Measurements from ENCODE around the gene CDC34. TPM values are rescaled to one million over a fixed set of nuclear protein-coding genes. Genes with fewer than 3 reads are reported as not detected.

Gene CDC34
- total and polyA plus RNA-seq, 9 of the 15 experiments (the other 6 are each of a cell fraction or from before 2014, with no cell fraction given), result 0.80 to 203 (median 65.5) TPM

DNA sequence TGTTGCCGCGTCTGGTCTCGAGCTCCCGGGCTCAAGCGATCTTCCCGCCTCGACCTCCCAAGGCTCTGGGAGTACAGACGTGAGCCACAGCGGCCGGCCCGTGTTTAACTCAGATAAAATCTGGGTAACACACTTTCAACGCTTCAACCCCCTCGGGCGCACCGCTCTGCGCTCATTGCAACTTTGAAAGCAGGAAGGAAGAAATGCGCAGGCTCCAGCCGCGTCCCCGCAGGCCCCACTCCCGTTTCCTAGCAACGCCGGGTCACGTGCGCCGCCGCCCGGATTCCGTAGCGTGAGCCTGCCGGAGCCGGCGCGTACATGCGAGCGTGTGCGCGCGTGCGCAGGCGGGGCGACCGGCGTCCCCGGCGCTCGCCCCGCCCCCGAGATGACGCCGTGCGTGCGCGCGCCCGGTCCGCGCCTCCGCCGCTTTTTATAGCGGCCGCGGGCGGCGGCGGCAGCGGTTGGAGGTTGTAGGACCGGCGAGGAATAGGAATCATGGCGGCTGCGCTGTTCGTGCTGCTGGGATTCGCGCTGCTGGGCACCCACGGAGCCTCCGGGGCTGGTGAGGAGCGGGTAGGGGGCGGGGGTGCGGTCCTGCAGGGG is 40.7 kb downstream of the CDC34 start, which contains the start of gene BSG (continued):
- TF ChIP-seq, protein P1, sequence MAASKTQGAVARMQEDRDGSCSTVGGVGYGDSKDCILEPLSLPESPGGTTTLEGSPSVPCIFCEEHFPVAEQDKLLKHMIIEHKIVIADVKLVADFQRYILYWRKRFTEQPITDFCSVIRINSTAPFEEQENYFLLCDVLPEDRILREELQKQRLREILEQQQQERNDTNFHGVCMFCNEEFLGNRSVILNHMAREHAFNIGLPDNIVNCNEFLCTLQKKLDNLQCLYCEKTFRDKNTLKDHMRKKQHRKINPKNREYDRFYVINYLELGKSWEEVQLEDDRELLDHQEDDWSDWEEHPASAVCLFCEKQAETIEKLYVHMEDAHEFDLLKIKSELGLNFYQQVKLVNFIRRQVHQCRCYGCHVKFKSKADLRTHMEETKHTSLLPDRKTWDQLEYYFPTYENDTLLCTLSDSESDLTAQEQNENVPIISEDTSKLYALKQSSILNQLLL (CRISPR knock-in tag; IDR thresholded peaks at IDR 0.05; ENCODE audit: borderline replicate concordance), result no peak
- TF ChIP-seq, protein P2, sequence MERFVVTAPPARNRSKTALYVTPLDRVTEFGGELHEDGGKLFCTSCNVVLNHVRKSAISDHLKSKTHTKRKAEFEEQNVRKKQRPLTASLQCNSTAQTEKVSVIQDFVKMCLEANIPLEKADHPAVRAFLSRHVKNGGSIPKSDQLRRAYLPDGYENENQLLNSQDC (CRISPR knock-in tag; IDR thresholded peaks at IDR 0.05), result peak; percentile 90
- TF ChIP-seq, protein P3, sequence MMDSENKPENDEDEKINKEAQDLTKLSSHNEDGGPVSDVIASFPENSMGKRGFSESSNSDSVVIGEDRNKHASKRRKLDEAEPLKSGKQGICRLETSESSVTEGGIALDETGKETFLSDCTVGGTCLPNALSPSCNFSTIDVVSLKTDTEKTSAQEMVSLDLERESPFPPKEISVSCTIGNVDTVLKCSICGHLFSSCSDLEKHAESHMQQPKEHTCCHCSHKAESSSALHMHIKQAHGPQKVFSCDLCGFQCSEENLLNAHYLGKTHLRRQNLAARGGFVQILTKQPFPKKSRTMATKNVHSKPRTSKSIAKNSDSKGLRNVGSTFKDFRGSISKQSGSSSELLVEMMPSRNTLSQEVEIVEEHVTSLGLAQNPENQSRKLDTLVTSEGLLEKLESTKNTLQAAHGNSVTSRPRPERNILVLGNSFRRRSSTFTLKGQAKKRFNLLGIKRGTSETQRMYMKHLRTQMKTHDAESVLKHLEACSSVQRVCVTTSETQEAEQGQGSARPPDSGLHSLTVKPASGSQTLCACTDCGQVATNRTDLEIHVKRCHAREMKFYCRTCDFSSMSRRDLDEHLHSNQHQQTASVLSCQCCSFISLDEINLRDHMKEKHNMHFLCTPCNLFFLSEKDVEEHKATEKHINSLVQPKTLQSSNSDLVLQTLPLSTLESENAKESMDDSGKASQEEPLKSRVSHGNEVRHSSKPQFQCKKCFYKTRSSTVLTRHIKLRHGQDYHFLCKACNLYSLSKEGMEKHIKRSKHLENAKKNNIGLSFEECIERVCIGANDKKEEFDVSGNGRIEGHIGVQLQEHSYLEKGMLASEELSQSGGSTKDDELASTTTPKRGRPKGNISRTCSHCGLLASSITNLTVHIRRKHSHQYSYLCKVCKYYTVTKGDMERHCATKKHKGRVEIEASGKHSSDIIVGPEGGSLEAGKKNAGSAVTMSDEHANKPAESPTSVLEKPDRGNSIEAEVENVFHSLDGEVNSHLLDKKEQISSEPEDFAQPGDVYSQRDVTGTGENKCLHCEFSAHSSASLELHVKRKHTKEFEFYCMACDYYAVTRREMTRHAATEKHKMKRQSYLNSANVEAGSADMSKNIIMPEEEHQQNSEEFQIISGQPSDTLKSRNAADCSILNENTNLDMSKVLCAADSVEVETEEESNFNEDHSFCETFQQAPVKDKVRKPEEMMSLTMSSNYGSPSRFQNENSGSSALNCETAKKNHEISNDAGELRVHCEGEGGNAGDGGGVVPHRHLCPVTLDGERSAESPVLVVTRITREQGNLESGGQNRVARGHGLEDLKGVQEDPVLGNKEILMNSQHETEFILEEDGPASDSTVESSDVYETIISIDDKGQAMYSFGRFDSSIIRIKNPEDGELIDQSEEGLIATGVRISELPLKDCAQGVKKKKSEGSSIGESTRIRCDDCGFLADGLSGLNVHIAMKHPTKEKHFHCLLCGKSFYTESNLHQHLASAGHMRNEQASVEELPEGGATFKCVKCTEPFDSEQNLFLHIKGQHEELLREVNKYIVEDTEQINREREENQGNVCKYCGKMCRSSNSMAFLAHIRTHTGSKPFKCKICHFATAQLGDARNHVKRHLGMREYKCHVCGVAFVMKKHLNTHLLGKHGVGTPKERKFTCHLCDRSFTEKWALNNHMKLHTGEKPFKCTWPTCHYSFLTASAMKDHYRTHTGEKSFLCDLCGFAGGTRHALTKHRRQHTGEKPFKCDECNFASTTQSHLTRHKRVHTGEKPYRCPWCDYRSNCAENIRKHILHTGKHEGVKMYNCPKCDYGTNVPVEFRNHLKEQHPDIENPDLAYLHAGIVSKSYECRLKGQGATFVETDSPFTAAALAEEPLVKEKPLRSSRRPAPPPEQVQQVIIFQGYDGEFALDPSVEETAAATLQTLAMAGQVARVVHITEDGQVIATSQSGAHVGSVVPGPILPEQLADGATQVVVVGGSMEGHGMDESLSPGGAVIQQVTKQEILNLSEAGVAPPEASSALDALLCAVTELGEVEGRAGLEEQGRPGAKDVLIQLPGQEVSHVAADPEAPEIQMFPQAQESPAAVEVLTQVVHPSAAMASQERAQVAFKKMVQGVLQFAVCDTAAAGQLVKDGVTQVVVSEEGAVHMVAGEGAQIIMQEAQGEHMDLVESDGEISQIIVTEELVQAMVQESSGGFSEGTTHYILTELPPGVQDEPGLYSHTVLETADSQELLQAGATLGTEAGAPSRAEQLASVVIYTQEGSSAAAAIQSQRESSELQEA (IDR thresholded peaks at IDR 0.05; ENCODE audit: low read depth), result peak; percentile 79
- TF ChIP-seq MXI1 (IDR thresholded peaks at IDR 0.05; ENCODE audit: low read depth, low read length), result peak; percentile 81
- TF ChIP-seq TBL1XR1 (IDR thresholded peaks at IDR 0.05; ENCODE audit: low read length in 2 of 2), result peak in 1 of 2 experiments; percentile 63; a peak in 2 of 4 replicates
- TF ChIP-seq, protein P4, sequence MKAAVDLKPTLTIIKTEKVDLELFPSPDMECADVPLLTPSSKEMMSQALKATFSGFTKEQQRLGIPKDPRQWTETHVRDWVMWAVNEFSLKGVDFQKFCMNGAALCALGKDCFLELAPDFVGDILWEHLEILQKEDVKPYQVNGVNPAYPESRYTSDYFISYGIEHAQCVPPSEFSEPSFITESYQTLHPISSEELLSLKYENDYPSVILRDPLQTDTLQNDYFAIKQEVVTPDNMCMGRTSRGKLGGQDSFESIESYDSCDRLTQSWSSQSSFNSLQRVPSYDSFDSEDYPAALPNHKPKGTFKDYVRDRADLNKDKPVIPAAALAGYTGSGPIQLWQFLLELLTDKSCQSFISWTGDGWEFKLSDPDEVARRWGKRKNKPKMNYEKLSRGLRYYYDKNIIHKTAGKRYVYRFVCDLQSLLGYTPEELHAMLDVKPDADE (conservative IDR thresholded peaks at IDR 0.05; ENCODE audit: control insufficient read depth, low read depth, low read length), result peak; percentile 34; the same call in 1 of the 2 replicates
- TF ChIP-seq LEF1 (IDR thresholded peaks at IDR 0.05), result peak; percentile 64
- TF ChIP-seq CXXC5 (CRISPR knock-in tag; IDR thresholded peaks at IDR 0.05), result peak; percentile 98
- peak; percentile 34 for TF ChIP-seq POU5F1 (IDR thresholded peaks at IDR 0.05; ENCODE audit: borderline replicate concordance, low read depth, low read length, partially characterized antibody)
- TF ChIP-seq, protein P5, sequence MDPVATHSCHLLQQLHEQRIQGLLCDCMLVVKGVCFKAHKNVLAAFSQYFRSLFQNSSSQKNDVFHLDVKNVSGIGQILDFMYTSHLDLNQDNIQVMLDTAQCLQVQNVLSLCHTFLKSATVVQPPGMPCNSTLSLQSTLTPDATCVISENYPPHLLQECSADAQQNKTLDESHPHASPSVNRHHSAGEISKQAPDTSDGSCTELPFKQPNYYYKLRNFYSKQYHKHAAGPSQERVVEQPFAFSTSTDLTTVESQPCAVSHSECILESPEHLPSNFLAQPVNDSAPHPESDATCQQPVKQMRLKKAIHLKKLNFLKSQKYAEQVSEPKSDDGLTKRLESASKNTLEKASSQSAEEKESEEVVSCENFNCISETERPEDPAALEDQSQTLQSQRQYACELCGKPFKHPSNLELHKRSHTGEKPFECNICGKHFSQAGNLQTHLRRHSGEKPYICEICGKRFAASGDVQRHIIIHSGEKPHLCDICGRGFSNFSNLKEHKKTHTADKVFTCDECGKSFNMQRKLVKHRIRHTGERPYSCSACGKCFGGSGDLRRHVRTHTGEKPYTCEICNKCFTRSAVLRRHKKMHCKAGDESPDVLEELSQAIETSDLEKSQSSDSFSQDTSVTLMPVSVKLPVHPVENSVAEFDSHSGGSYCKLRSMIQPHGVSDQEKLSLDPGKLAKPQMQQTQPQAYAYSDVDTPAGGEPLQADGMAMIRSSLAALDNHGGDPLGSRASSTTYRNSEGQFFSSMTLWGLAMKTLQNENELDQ (CRISPR knock-in tag; IDR thresholded peaks at IDR 0.05; ENCODE audit: borderline replicate concordance), result no peak
- peak; percentile 30; the same call in 1 of the 2 replicates for TF ChIP-seq GABPB1 (CRISPR knock-in tag; IDR thresholded peaks at IDR 0.05)
- TF ChIP-seq BDP1 (IDR thresholded peaks at IDR 0.05; ENCODE audit: insufficient read depth, insufficient read length), result no peak
- no peak for TF ChIP-seq ZKSCAN3 (CRISPR knock-in tag; IDR thresholded peaks at IDR 0.05)
- no peak for TF ChIP-seq ZNF165 (CRISPR knock-in tag; IDR thresholded peaks at IDR 0.05; ENCODE audit: borderline replicate concordance)

Data from K562 (cell line).